OCI-LY7 (cell line): ENCODE data around the gene LRP1B. TPM values are rescaled to one million over a fixed set of nuclear protein-coding genes. Genes with fewer than 3 reads are reported as not detected.

Source experiments
- BruUV-seq: library from RNA; stranded (reverse); fragments of 400-500 nt; replicated peaks from 2 replicates; lab custom pipeline; 2021; lab: Mats Ljungman, UMichigan
- CTCF ChIA-PET: fragments of 300-600 bp; sonication (Branson Sonifier 250); formaldehyde crosslinking; loops from one replicate; lab custom pipeline; 2022; ENCODE audit warnings: antibody characterized with exemption; ENCODE audit not compliant: unreplicated experiment; lab: Charles Lee
- POLR2A ChIA-PET: fragments of 300-600 bp; sonication (Branson Sonifier 250); formaldehyde crosslinking; loops from one replicate; lab custom pipeline; 2022; ENCODE audit warnings: antibody characterized with exemption; lab: Charles Lee
- DNase-seq: peaks from one replicate; pipeline ENCODE4 v3.0.0-alpha.2; 2015; ENCODE audit warnings: low spot score
- H2AFZ ChIP-seq: fragments of 200-600 bp; sonication (generic), shearing (Covaris generic); 2 replicates; pipeline ENCODE4 v1.6.1; 2014; ENCODE audit warnings: mild to moderate bottlenecking, antibody characterized with exemption, low read length, moderate library complexity
- H3K27ac ChIP-seq: fragments of 200-600 bp; sonication (generic); 2 replicates; pipeline ENCODE4 v1.5.1; 2014; ENCODE audit warnings: mixed run types, low read depth, mild to moderate bottlenecking, moderate library complexity, low read length, inconsistent platforms; ENCODE audit not compliant: poor library complexity, severe bottlenecking
- H3K36me3 ChIP-seq: fragments of 200-600 bp; sonication (generic); 2 replicates; pipeline ENCODE4 v1.6.1; 2014; ENCODE audit warnings: mild to moderate bottlenecking, antibody characterized with exemption, low read length, moderate library complexity, mixed read lengths; ENCODE audit not compliant: insufficient read depth
- H3K4me1 ChIP-seq: fragments of 200-600 bp; sonication (generic); 2 replicates; pipeline ENCODE4 v1.5.1; 2014; ENCODE audit warnings: mild to moderate bottlenecking, low read length; ENCODE audit not compliant: insufficient read depth, poor library complexity, severe bottlenecking
- H3K4me2 ChIP-seq: fragments of 200-600 bp; sonication (generic); 2 replicates; pipeline ENCODE4 v1.6.1; 2014; ENCODE audit warnings: mild to moderate bottlenecking, low read length
- H3K4me3 ChIP-seq: fragments of 200-600 bp; sonication (generic); 2 replicates; pipeline ENCODE4 v1.5.1; 2014; ENCODE audit warnings: mild to moderate bottlenecking, low read depth, low read length; ENCODE audit not compliant: poor library complexity, severe bottlenecking
- H3K79me2 ChIP-seq: fragments of 200-600 bp; sonication (generic); 2 replicates; pipeline ENCODE4 v1.6.1; 2016; ENCODE audit warnings: low read depth, mild to moderate bottlenecking, low read length, moderate library complexity, mixed read lengths; ENCODE audit not compliant: insufficient read depth
- H3K9me2 ChIP-seq: fragments of 200-600 bp; sonication (generic); 2 replicates; pipeline ENCODE4 v1.6.1; 2016; ENCODE audit warnings: mild to moderate bottlenecking, low read length, mixed read lengths; ENCODE audit not compliant: insufficient read depth
- H3K9me3 ChIP-seq: fragments of 200-600 bp; sonication (generic); 2 replicates; pipeline ENCODE4 v1.6.1; 2014; ENCODE audit warnings: mild to moderate bottlenecking, mixed run types, low read length, mixed read lengths
- H4K20me1 ChIP-seq: fragments of 200-600 bp; sonication (generic); 2 replicates; pipeline ENCODE4 v1.6.1; 2014; ENCODE audit warnings: mild to moderate bottlenecking, antibody characterized with exemption, low read length, moderate library complexity, mixed read lengths; ENCODE audit not compliant: insufficient read depth
- CTCF ChIP-seq: fragments of 200-600 bp; sonication (generic); conservative IDR thresholded peaks from 2 replicates; pipeline ENCODE4 v1.5.1; 2014; ENCODE audit warnings: mild to moderate bottlenecking, antibody characterized with exemption, low read length, moderate library complexity, mixed read lengths
- EZH2phosphoT487 ChIP-seq: fragments of 200-600 bp; sonication (generic); IDR thresholded peaks from 2 replicates; pipeline ENCODE4 v1.6.1; 2018; ENCODE audit warnings: low read depth, borderline replicate concordance, mild to moderate bottlenecking, mixed run types, antibody characterized with exemption, low read length, moderate library complexity, mixed read lengths
- intact Hi-C: fragments of 100-400 bp; cut with micrococcal nuclease; formaldehyde crosslinking; loops from one replicate; pipeline ENCODE4 v1.10.0; 2022; ENCODE audit not compliant: unreplicated experiment
- total RNA-seq, 2 experiments: library from RNA; depleted of rRNA in 1 of 2; stranded (reverse); fragments of >200 nt in 1 of 2; shearing (Covaris generic) in 1 of 2; gene quantifications; 2 replicates each; pipeline ENCODE4 v1.2.3, GENCODE V29; 2014 to 2022

LRP1B gene
- total RNA-seq, 2 experiments from 2014 or later: not detected

- no peak overlapping the region for H3K4me3 ChIP-seq
- no peaks in the 10 kb centered on the region for H3K79me2 ChIP-seq
- no peak overlapping the region for H3K4me2 ChIP-seq
- BruUV-seq: no TSS peak
- no peaks in the 10 kb centered on the region for H3K4me1 ChIP-seq
- DNase-seq: no peak
- ChIA-PET CTCF (no interaction called here), POLR2A (interaction anchor here (0.5 to 0.6 kb wide), 2 partner anchors 99 to 1729 kb away, joined by 3 read pairs; no protein-coding TSS in a partner anchor)
- no peaks in the 10 kb centered on the region for H3K9me2 ChIP-seq
- intact Hi-C loops: no loop called here
- H3K36me3 ChIP-seq: no peaks in the 10 kb centered on the region
- TF ChIP-seq CTCF (no peak), EZH2phosphoT487 (no peak)
- no peak overlapping the region for H3K27ac ChIP-seq
- H3K9me3 ChIP-seq: no peaks in the 10 kb centered on the region
- H2AFZ ChIP-seq: no peak overlapping the region
- no peaks in the 10 kb centered on the region for H4K20me1 ChIP-seq
Observed at GRCh38 chr2:141889788-141890187, 241.0 kb downstream of the LRP1B start.

- Histone ChIP-seq H3K9me2 (no peaks in the 10 kb centered on the region), H2AFZ (no peak overlapping the region), H4K20me1 (no peaks in the 10 kb centered on the region), H3K9me3 (no peaks in the 10 kb centered on the region), H3K4me2 (no peak overlapping the region), H3K4me3 (no peak overlapping the region), H3K27ac (no peak overlapping the region), H3K4me1 (no peaks in the 10 kb centered on the region), H3K79me2 (no peaks in the 10 kb centered on the region), H3K36me3 (no peaks in the 10 kb centered on the region)
- BruUV-seq: no TSS peak
- POLR2A ChIA-PET: interaction anchor here (0.6 kb wide), 1 partner anchor 486 kb away, joined by 3 read pairs; no protein-coding TSS in a partner anchor
- CTCF ChIA-PET: no interaction called here
- TF ChIP-seq CTCF (no peak), EZH2phosphoT487 (no peak)
- DNase-seq: no peak
- intact Hi-C loops: no loop called here
Observed at GRCh38 chr2:141888987-141889555, 241.7 kb downstream of the LRP1B start.

GRCh38 chr2:141887363-141887762 lies 243.5 kb downstream of the LRP1B start:
- BruUV-seq: no TSS peak
- Histone ChIP-seq H3K4me2 (no peak overlapping the region), H2AFZ (no peak overlapping the region), H3K79me2 (no peaks in the 10 kb centered on the region), H4K20me1 (no peaks in the 10 kb centered on the region), H3K9me3 (no peaks in the 10 kb centered on the region), H3K27ac (no peak overlapping the region), H3K4me1 (no peaks in the 10 kb centered on the region), H3K9me2 (no peaks in the 10 kb centered on the region), H3K36me3 (no peaks in the 10 kb centered on the region), H3K4me3 (no peak overlapping the region)
- CTCF ChIA-PET: no interaction called here
- intact Hi-C loops: no loop called here
- no peak for TF ChIP-seq EZH2phosphoT487
- TF ChIP-seq CTCF: no peak
- DNase-seq: no peak
- POLR2A ChIA-PET: no interaction called here
